GM21526 (cell line): ENCODE measurements around the gene MYCBP2.

Source experiments
- ATAC-seq: cut with Tn5 transposase; IDR thresholded peaks from one replicate; pipeline ENCODE4 v1.9.1; 2021; ENCODE audit warnings: moderate library complexity; ENCODE audit not compliant: unreplicated experiment, low FRiP score

The MYCBP2 gene

DNA sequence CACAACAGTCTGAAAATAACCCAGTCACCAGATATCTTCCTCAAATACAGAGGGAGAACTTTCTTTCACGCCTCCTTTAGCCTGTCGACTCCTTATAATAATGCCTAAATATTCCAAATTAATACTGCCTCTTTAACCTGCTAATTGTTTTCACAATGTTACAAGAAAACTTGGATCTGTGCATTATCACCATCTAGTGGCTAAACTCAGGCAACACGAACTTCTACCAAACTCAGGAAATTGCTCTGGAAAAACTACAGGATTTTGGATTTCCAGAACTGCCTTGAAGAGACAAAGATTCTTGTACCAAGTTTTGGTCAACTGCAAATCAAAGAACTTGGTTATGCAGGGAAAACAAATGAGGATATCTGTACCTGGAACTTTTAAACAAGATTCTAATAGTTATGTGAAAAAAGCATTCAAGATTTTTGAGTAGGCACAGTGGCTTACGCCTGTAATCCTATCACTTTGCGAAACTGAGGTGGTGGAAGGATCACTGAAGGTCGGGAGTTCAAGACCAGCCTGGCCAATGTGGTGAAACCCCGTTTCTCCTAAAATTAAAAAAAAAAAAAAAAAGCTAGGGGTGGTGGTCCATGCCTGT, 324.2 kb downstream of the MYCBP2 start:
- ATAC-seq = no peak

DNA sequence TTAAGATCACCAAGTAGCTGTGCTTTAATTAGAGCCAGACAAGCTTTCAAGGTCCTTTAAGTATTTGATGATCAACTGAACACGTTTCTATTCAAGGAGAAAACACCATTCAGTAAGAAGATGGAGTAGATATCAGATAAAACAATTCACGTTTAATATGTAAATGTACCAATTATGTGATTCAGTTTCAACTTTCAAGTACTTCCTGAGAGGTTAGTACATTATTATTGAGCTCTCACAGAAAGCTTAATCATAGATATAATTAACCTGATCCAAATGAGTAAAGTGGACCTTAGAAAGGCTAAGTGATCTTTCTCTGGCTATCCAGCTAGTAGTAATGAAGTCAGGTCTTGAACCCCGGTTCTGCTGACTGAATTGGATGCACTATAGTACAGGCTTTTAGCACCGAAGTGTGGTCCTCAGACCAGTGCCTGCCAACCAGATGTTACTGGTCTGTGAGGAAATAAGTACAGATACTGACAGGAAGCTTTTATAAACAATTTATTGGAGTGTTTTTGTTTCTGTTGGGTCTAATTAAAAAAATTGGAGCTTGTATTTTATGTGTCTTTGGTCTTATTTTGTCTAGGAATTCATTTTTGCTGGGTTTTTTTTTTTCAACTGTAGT, 324.8 kb downstream of the MYCBP2 start:
- ATAC-seq = no peak

DNA sequence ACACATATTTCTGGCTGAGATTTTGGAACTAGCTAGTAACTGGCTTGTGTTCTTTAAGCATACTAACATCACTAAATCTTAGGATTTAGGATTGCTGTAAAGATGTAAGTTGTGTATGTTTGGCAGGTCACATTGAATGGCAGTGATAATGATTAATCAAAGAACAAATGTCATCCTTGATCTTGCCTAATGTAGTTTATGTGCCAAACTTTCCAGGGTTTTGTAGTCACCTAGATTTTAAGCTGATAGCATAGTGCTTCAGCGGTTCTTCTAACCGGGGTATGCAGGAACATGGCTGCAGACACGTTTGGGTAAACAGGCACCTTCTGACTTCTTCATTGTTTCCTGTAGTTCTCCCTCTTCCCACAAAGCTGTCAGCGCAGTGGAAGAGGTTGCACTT, 325.4 kb downstream of the MYCBP2 start:
- ATAC-seq = no peak

DNA sequence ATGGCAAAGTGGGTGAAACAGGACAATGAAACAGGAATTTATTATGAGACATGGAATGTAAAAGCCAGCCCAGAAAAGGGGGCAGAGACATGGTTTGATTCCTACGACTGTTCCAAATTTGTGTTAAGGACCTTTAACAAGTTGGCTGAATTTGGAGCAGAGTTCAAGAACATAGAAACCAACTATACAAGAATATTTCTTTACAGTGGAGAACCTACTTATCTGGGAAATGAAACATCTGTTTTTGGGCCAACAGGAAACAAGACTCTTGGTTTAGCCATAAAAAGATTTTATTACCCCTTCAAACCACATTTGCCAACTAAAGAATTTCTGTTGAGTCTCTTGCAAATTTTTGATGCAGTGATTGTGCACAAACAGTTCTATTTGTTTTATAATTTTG, 326.4 kb downstream of the MYCBP2 start:
- no peak for ATAC-seq
